Left renal pelvis (tissue), 4 donors: Measurements from ENCODE around the gene GLYATL2. TPM values are rescaled to one million over a fixed set of nuclear protein-coding genes. Genes with fewer than 3 reads are reported as not detected.

Experiments used
- DNase-seq, 4 donors: peaks; one replicate each; pipeline ENCODE4 v3.0.0-alpha.2; 2013; ENCODE audit warnings: low read depth in 4 of 4, low spot score in 3 of 4
- polyA plus RNA-seq, 4 donors: library from polyadenylated mRNA; unstranded; fragments of 120-200 nt; gene quantifications; one replicate each; pipeline ENCODE4 v1.2.1, GENCODE V29; 2013; ENCODE audit not compliant: insufficient read length in 4 of 4

The GLYATL2 gene
- polyA plus RNA-seq, 4 donors, result 1.5 to 2.7 (median 2.2) TPM

- DNase-seq, result no peak
Measured at GRCh38 chr11:58801974-58802545, 42.4 kb downstream of the GLYATL2 start.

GRCh38 chr11:58801302-58801701, 43.2 kb downstream of the GLYATL2 start:
- no peak for DNase-seq

GRCh38 chr11:58796333-58796732, 48.2 kb downstream of the GLYATL2 start:
- DNase-seq, result no peak

- peak; percentile 2 to 24 (median 16) for DNase-seq
Measured at GRCh38 chr11:58788355-58789023, 56.0 kb downstream of the GLYATL2 start.

GRCh38 chr11:58787903-58788302, 56.6 kb downstream of the GLYATL2 start:
- no peak for DNase-seq

GRCh38 chr11:58786693-58787092, 57.8 kb downstream of the GLYATL2 start:
- DNase-seq, result no peak

- DNase-seq, result no peak
Measured at GRCh38 chr11:58784995-58785394, 59.5 kb downstream of the GLYATL2 start.

Other genes with a start within 250 kb of the GLYATL2 start
- gene CNTF, start 222.0 kb downstream of the GLYATL2 start, polyA plus RNA-seq, result 1 to 10 TPM in 3 of 4 donors, under 1 TPM in 1; 0.99 to 1.6 (median 1.3) TPM
- 100 to 1,000 TPM in 3 of 4 donors, 1 to 10 TPM in 1; 2.7 to 151 (median 126) TPM for gene GLYAT, start 112.8 kb downstream of the GLYATL2 start, polyA plus RNA-seq
- 100 to 1,000 TPM in 3 of 4 donors, 1 to 10 TPM in 1; 3.4 to 183 (median 141) TPM for gene GLYATL1, start 94.8 kb upstream of the GLYATL2 start, polyA plus RNA-seq
- under 1 TPM in 3 of 4 donors, not detected in 1; 0.29 to 0.34 (median 0.33) TPM for gene GLYATL1B, start 241.6 kb upstream of the GLYATL2 start, polyA plus RNA-seq